ENCODE measurements around the gene DENND1A. TPM values are rescaled to one million over a fixed set of nuclear protein-coding genes. Genes with fewer than 3 reads are reported as not detected.
"Not testable (repeated sequence)": the region's sequence is repeated elsewhere in the genome, so short reads cannot be mapped to it uniquely, and the experiment has no call there.

Gene DENND1A
- total RNA-seq, 1 donor from 2014 or later, result 11.3 TPM

- no peak for DNase-seq
Measured at GRCh38 chr9:123771690-123772089, 158.2 kb downstream of the DENND1A start.

- no peak for DNase-seq
Measured at GRCh38 chr9:123769719-123770118, 160.2 kb downstream of the DENND1A start.

GRCh38 chr9:123763910-123764588 lies 165.9 kb downstream of the DENND1A start:
- no peak for DNase-seq

GRCh38 chr9:123761905-123762605 lies 167.9 kb downstream of the DENND1A start:
- DNase-seq, result no peak

- no peak for DNase-seq
Measured at GRCh38 chr9:123757960-123758359, 172.0 kb downstream of the DENND1A start.

GRCh38 chr9:123757547-123757946 lies 172.4 kb downstream of the DENND1A start:
- DNase-seq, result no peak

GRCh38 chr9:123756484-123757106 lies 173.3 kb downstream of the DENND1A start:
- no peak for DNase-seq

- no peak for DNase-seq
Measured at GRCh38 chr9:123753669-123754258, 176.2 kb downstream of the DENND1A start.

- no peak for DNase-seq
Measured at GRCh38 chr9:123753016-123753415, 176.9 kb downstream of the DENND1A start.

GRCh38 chr9:123749580-123750202 lies 180.2 kb downstream of the DENND1A start:
- no peak for DNase-seq

- DNase-seq, result no peak
Measured at GRCh38 chr9:123746765-123747164, 183.2 kb downstream of the DENND1A start.

- no peak for DNase-seq
Measured at GRCh38 chr9:123745933-123746332, 184.0 kb downstream of the DENND1A start.

GRCh38 chr9:123745451-123745850 lies 184.5 kb downstream of the DENND1A start:
- DNase-seq, result no peak

- DNase-seq, result no peak
Measured at GRCh38 chr9:123743737-123744136, 186.2 kb downstream of the DENND1A start.

- DNase-seq, result peak; percentile 55
Measured at GRCh38 chr9:123742009-123742767, 187.7 kb downstream of the DENND1A start.

GRCh38 chr9:123741214-123741613 lies 188.7 kb downstream of the DENND1A start:
- DNase-seq, result no peak

GRCh38 chr9:123739902-123740301 lies 190.0 kb downstream of the DENND1A start:
- DNase-seq, result no peak

- no peak for DNase-seq
Measured at GRCh38 chr9:123739387-123739786, 190.5 kb downstream of the DENND1A start.

GRCh38 chr9:123738648-123739047 lies 191.3 kb downstream of the DENND1A start:
- no peak for DNase-seq

- DNase-seq, result no peak
Measured at GRCh38 chr9:123735376-123735775, 194.6 kb downstream of the DENND1A start.

GRCh38 chr9:123728571-123728970 lies 201.4 kb downstream of the DENND1A start:
- DNase-seq, result not testable (repeated sequence)

- no peak for DNase-seq
Measured at GRCh38 chr9:123727332-123727731, 202.6 kb downstream of the DENND1A start.

All from skin of body (tissue), 2 donors.